Spleen (tissue), 11 donors: ENCODE measurements around the gene CX3CR1. TPM values are rescaled to one million over a fixed set of nuclear protein-coding genes. Genes with fewer than 3 reads are reported as not detected.
A peak's percentile ranks its signal among the peaks of the same experiment; 100 is the strongest.

Experiments
- DNase-seq: peaks from one replicate; pipeline ENCODE4 v3.0.0-alpha.2; 2020
- H3K27ac ChIP-seq, 8 donors: fragments of 200-600 bp; sonication (generic) in 7 of 8; 1 replicate in 4 of 8; 2 replicates in 4 of 8; pipeline versions ENCODE4 v1.5.0 to v1.8.0; 2016 to 2021; ENCODE audit warnings: inconsistent platforms in 4 of 8, mild to moderate bottlenecking in 4 of 8, moderate library complexity in 1 of 8
- H3K27me3 ChIP-seq, 7 donors: fragments of 200-600 bp; sonication (generic) in 6 of 7; replicated peaks in 1 of 7; 1 replicate in 4 of 7; 2 replicates in 3 of 7; pipeline versions ENCODE4 v1.5.0 to v1.8.0; 2016 to 2021; ENCODE audit warnings: inconsistent platforms in 3 of 7, mild to moderate bottlenecking in 1 of 7
- H3K36me3 ChIP-seq, 6 donors: fragments of 200-600 bp; sonication (generic) in 5 of 6; 1 replicate in 4 of 6; 2 replicates in 2 of 6; pipeline versions ENCODE4 v1.5.0 to v1.8.0; 2016 to 2021; ENCODE audit warnings: inconsistent platforms in 2 of 6
- H3K4me1 ChIP-seq, 6 donors: fragments of 200-600 bp; sonication (generic) in 5 of 6; 1 replicate in 3 of 6; 2 replicates in 3 of 6; pipeline versions ENCODE4 v1.5.0 to v1.8.0; 2016 to 2021; ENCODE audit warnings: inconsistent platforms in 3 of 6
- H3K4me3 ChIP-seq, 8 donors: fragments of 200-600 bp; sonication (generic) in 7 of 8; 1 replicate in 4 of 8; 2 replicates in 4 of 8; pipeline versions ENCODE4 v1.5.0 to v1.8.0; 2016 to 2021; ENCODE audit warnings: inconsistent platforms in 4 of 8, mild to moderate bottlenecking in 4 of 8, moderate library complexity in 2 of 8
- H3K9me3 ChIP-seq, 8 donors: fragments of 200-600 bp; sonication (generic) in 7 of 8; 1 replicate in 4 of 8; 2 replicates in 4 of 8; pipeline versions ENCODE4 v1.5.0 to v1.8.0; 2016 to 2021; ENCODE audit warnings: inconsistent platforms in 4 of 8
- POLR2A ChIP-seq, 3 donors: fragments of 450-650 bp; IDR thresholded peaks; one replicate each; pipeline ENCODE4 v1.5.1; 2017; ENCODE audit warnings: antibody characterized with exemption in 3 of 3, mild to moderate bottlenecking in 1 of 3
- POLR2AphosphoS5 ChIP-seq, 3 donors: sonication (generic); formaldehyde crosslinking; IDR thresholded peaks; one replicate each; pipeline ENCODE4 v1.5.1; 2017; ENCODE audit warnings: antibody characterized with exemption in 3 of 3
- WGBS, 5 donors: extraction: QIAGEN DNeasy Blood & Tissue Kit in 3 of 5; methylation state at CpG; one replicate each; pipeline versions ENCODE4 v1.1.5 to v1.1.7; 2013 to 2018; 5-methylcytosine and 5-hydroxymethylcytosine counted together
- intact Hi-C: fragments of 100-400 bp; cut with DNase I; formaldehyde crosslinking; loops from one replicate; pipeline ENCODE4 v1.15.0; 2023; ENCODE audit warnings: low total_unique reads
- polyA plus RNA-seq, 3 donors: library from polyadenylated mRNA; stranded (reverse); fragments of 200-250 nt; gene quantifications; one replicate each; pipeline ENCODE4 v1.2.1, GENCODE V29; 2013
- total RNA-seq, 7 donors: library from RNA; depleted of rRNA in 3 of 7; stranded (reverse); fragments of >200 nt in 3 of 7; fragmentation: NEBNext Ultra II Directional in 4 of 7; extraction: Animal tissue kit (Norgen Biotek cat#: 25700) in 4 of 7; gene quantifications; one replicate each; pipeline versions ENCODE4 v1.1.0 to v1.2.1, GENCODE V29; 2016 to 2021
- TF ChIP-seq, protein P1 (sequence below), 11 experiments: fragments of 200-600 bp in 7 of 11; fragments of 450-650 bp in 4 of 11; sonication (generic) in 4 of 11; IDR thresholded peaks in 8 of 11; conservative IDR thresholded peaks in 3 of 11; 1 replicate in 7 of 11; 2 replicates in 4 of 11; pipeline versions ENCODE4 v1.4.0 to v1.8.0; 2016 to 2021; ENCODE audit warnings: antibody characterized with exemption in 11 of 11, inconsistent platforms in 4 of 11, mild to moderate bottlenecking in 1 of 11
- donor health status: healthy with polysubstance abuse.
- donor health status: DM: no; HTN: no; CAD: no; lungs with moderate emphysema.
- donor health status: DM: no; HTN: no; CAD: no.
- donor health status: Bipolar disorder and iron deficiency.
- donor health status: healthy.
- donor health status: DM: no; HTN: no; CAD: no.
- donor health status: DM: yes; HTN: yes; CAD: no.

Gene CX3CR1
- total and polyA plus RNA-seq, 10 donors: 0.09 to 15.0 (median 6.2) TPM

DNA sequence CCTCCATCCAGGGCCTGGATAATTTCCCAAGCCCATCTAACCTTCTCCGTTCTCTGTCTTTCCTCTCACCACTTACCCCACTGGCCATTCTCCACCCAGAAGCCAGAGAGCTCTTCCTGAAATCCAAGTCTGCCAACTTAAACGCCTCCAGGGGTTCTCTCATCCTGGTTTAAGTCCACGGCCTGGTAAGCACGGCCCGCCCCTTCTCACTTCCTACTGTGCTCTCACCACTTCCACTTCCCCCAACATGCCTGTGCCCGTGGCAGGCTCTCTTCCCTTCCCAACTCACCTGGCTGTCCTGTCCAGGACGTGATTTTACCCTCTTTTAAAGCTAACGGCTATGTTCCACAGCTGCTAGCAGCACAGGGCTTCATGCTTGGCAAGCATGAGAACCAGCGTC lies 1.7 kb upstream of the CX3CR1 start:
- DNase-seq: peak; percentile 83
- Histone ChIP-seq H3K27ac (peak overlapping the region in 3 of 8 donors; percentile 39 to 70 (median 54)), H3K4me3 (peak overlapping the region in 1 of 8 donors; percentile 17), H3K36me3 (no peaks in the 10 kb centered on the region), H3K9me3 (no peaks in the 10 kb centered on the region), H3K4me1 (peaks cover 0 to 57% (median 27%) of the 10 kb centered on the region in 6 donors), H3K27me3 (peaks cover 0 to 5% (median 0%) of the 10 kb centered on the region in 7 donors)
- intact Hi-C loops: no loop called here
- TF ChIP-seq POLR2AphosphoS5 (IDR thresholded peaks at IDR 0.05) (no peak), POLR2A (IDR thresholded peaks at IDR 0.05) (no peak)
- TF ChIP-seq, protein P1, sequence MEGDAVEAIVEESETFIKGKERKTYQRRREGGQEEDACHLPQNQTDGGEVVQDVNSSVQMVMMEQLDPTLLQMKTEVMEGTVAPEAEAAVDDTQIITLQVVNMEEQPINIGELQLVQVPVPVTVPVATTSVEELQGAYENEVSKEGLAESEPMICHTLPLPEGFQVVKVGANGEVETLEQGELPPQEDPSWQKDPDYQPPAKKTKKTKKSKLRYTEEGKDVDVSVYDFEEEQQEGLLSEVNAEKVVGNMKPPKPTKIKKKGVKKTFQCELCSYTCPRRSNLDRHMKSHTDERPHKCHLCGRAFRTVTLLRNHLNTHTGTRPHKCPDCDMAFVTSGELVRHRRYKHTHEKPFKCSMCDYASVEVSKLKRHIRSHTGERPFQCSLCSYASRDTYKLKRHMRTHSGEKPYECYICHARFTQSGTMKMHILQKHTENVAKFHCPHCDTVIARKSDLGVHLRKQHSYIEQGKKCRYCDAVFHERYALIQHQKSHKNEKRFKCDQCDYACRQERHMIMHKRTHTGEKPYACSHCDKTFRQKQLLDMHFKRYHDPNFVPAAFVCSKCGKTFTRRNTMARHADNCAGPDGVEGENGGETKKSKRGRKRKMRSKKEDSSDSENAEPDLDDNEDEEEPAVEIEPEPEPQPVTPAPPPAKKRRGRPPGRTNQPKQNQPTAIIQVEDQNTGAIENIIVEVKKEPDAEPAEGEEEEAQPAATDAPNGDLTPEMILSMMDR (IDR thresholded peaks at IDR 0.05 in 8 of 11, conservative IDR thresholded peaks at IDR 0.05 in 3 of 11): no peak
- 45 to 54% (median 53%) methylated on average over 9 of the region's 9 CpGs for WGBS, 5 donors

DNA sequence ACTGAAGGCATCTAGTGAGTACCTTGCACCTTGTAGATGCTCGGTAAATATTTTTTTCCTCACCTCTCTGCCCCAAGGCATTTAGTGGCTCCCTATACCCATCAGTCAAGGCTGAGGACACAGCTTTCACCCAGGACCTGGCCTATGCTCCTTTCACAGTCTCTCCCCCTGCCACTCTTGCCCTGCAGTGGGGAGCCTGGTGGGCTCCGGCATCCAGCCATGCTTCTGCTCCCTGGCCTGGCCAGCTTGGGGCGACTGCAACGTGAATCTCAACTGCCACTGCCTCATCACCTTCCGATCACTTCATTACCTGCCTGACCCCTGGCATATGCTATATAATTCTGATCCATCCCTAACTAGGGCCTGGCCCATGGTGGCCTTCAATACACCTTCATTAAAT lies 735 bp upstream of the CX3CR1 start:
- Histone ChIP-seq H3K4me1 (peaks cover 0 to 61% (median 28%) of the 10 kb centered on the region in 6 donors), H3K9me3 (no peaks in the 10 kb centered on the region), H3K36me3 (no peaks in the 10 kb centered on the region), H3K4me3 (peak overlapping the region in 2 of 8 donors; percentile 5 to 42), H3K27ac (peak overlapping the region in 3 of 8 donors; percentile 42 to 70 (median 54)), H3K27me3 (peaks cover 0 to 5% (median 0%) of the 10 kb centered on the region in 7 donors)
- intact Hi-C loops: no loop called here
- DNase-seq: no peak
- TF ChIP-seq POLR2A (IDR thresholded peaks at IDR 0.05) (no peak), POLR2AphosphoS5 (IDR thresholded peaks at IDR 0.05) (no peak)
- TF ChIP-seq, protein P1 (IDR thresholded peaks at IDR 0.05 in 8 of 11, conservative IDR thresholded peaks at IDR 0.05 in 3 of 11): no peak
- WGBS, 5 donors: 86 to 96% (median 93%) methylated on average over 5 of the region's 5 CpGs

DNA sequence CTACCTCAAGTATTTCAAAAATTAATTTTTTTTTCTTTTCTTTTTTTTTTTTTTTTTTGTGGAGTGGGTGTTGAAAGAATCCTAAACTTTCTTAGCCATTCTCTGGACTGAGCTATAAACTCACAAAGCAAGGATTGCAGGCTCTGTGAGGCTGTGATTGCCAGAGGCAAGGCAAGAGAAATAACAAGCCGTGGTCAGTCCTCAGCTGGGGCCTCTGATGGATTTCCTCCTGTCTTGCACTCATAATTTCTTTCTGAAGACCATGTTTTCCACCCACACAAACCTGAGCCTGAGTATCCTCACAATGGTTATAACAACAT lies 1.3 kb downstream of the CX3CR1 start:
- TF ChIP-seq POLR2AphosphoS5 (IDR thresholded peaks at IDR 0.05) (no peak), POLR2A (IDR thresholded peaks at IDR 0.05) (no peak)
- TF ChIP-seq, protein P1 (IDR thresholded peaks at IDR 0.05 in 8 of 11, conservative IDR thresholded peaks at IDR 0.05 in 3 of 11): no peak
- H3K9me3 ChIP-seq: no peaks in the 10 kb centered on the region
- no peak overlapping the region for H3K4me3 ChIP-seq
- no peaks in the 10 kb centered on the region for H3K36me3 ChIP-seq
- no peak for DNase-seq
- peaks cover 0 to 46% (median 19%) of the 10 kb centered on the region in 6 donors for H3K4me1 ChIP-seq
- peak overlapping the region in 2 of 8 donors; percentile 15 to 47 for H3K27ac ChIP-seq
- 56 to 78% (median 66%) methylated on average over 1 of the region's 1 CpG for WGBS, 5 donors
- H3K27me3 ChIP-seq: peaks cover 0 to 5% (median 0%) of the 10 kb centered on the region in 7 donors
- intact Hi-C loops: no loop called here

DNA sequence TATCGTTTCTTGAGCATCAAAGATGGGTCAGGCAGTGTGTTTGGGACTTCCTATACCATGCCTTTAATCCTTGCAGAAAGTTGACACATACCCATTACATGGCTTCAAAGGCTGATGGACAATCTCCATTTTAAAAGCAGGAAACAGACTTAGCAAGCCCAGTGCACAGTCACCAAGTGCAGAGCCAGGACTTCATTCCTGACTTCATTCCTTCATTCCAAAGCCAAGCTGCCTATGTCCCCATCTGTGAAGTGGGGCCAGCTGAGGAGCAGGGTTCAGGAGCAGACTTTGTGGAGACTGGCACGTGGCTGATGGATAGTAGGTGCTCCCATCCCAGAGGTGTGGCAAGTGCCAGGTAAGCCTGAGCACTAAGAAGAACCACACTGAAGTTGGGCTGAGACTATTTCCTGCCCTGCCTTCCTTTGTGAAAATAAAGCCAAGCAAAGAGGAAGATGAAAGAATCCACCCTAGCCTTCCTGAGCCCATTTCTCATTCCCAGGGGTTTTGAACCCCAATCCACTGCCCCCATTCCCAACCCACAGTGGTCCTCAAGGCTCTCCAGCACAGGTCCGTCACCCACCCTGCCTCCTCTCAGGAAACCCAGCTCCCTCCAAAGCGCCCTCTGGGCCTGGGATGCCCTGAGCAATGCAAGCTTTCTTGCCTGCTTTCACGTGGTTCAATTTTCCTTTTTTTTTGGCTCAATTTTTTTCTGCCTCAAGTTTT lies 1.8 kb downstream of the CX3CR1 start:
- Histone ChIP-seq H3K4me1 (peaks cover 0 to 51% (median 19%) of the 10 kb centered on the region in 6 donors), H3K27me3 (peaks cover 0 to 5% (median 0%) of the 10 kb centered on the region in 7 donors), H3K36me3 (no peaks in the 10 kb centered on the region), H3K9me3 (no peaks in the 10 kb centered on the region), H3K4me3 (peak overlapping the region in 3 of 8 donors; percentile 2 to 31 (median 3)), H3K27ac (peak overlapping the region in 3 of 8 donors; percentile 15 to 57 (median 47))
- no peak for DNase-seq
- intact Hi-C loops: no loop called here
- TF ChIP-seq, protein P1 (IDR thresholded peaks at IDR 0.05 in 8 of 11, conservative IDR thresholded peaks at IDR 0.05 in 3 of 11): no peak
- TF ChIP-seq POLR2A (IDR thresholded peaks at IDR 0.05) (no peak), POLR2AphosphoS5 (IDR thresholded peaks at IDR 0.05) (no peak)
- WGBS, 5 donors: 51 to 75% (median 66%) methylated on average over 5 of the region's 5 CpGs
